Endothelial cell of umbilical vein (primary cell): ENCODE data around the gene ALK. TPM values are rescaled to one million over a fixed set of nuclear protein-coding genes. Genes with fewer than 3 reads are reported as not detected.

Experiments used
- BruUV-seq: library from RNA; stranded (reverse); fragments of 400-500 nt; replicated peaks from 2 replicates; lab custom pipeline; 2021; lab: Mats Ljungman, UMichigan
- CTCF ChIA-PET: fragments of 300-600, 350-600 bp; sonication (Branson Sonifier 250); formaldehyde crosslinking; loops from one replicate; lab custom pipeline; 2021; ENCODE audit warnings: antibody characterized with exemption, inconsistent platforms; lab: Charles Lee
- POLR2A ChIA-PET: fragments of 300-600, 350-600 bp; sonication (Branson Sonifier 250); formaldehyde crosslinking; loops from one replicate; lab custom pipeline; 2021; ENCODE audit warnings: antibody characterized with exemption, inconsistent platforms; lab: Charles Lee
- DNase-seq: peaks from one replicate; pipeline ENCODE4 v3.0.0-alpha.2; 2011; ENCODE audit warnings: low read depth, low spot score
- FAIRE-seq: peaks from 2 replicates; lab custom pipeline; 2011; peaks lifted over from hg19 to GRCh38; lab: Jason Lieb, UNC
- H2AFZ ChIP-seq: 2 replicates; pipeline ENCODE4 v1.6.0; 2012; ENCODE audit warnings: low read depth, low read length, control low read depth, inconsistent platforms
- H3K27ac ChIP-seq: 2 replicates; pipeline ENCODE4 v1.5.1; 2011; ENCODE audit warnings: low read depth, mild to moderate bottlenecking, control low read depth, low read length, moderate library complexity; ENCODE audit not compliant: insufficient read depth
- H3K27me3 ChIP-seq, 2 experiments: 2 replicates each; pipeline versions ENCODE4 v1.6.0 to v1.6.1; 2011; ENCODE audit warnings: low read length in 2 of 2, mixed read lengths in 1 of 2; ENCODE audit not compliant: control insufficient read depth in 2 of 2, insufficient read depth in 2 of 2
- H3K36me3 ChIP-seq, 2 experiments: 2 replicates in 1 of 2; 3 replicates in 1 of 2; pipeline ENCODE4 v1.5.1; 2011; ENCODE audit warnings: low read length in 2 of 2, mild to moderate bottlenecking in 1 of 2, moderate library complexity in 1 of 2; ENCODE audit not compliant: control insufficient read depth in 2 of 2, insufficient read depth in 2 of 2; ENCODE audit errors: extremely low read depth in 1 of 2
- H3K4me1 ChIP-seq: 3 replicates; pipeline ENCODE4 v1.5.1; 2011; ENCODE audit warnings: mild to moderate bottlenecking, low read length; ENCODE audit not compliant: control insufficient read depth, insufficient read depth; ENCODE audit errors: extremely low read depth
- H3K4me2 ChIP-seq: 2 replicates; pipeline ENCODE4 v1.6.1; 2011; ENCODE audit warnings: low read length, control low read depth, mixed read lengths; ENCODE audit not compliant: insufficient read depth
- H3K4me3 ChIP-seq, 3 experiments: fragments of 200-600 bp in 1 of 3; sonication (generic), shearing (Covaris generic) in 1 of 3; replicated peaks in 1 of 3; 2 replicates each; pipeline ENCODE4 v1.5.1; 2011 to 2016; ENCODE audit warnings: control low read depth in 3 of 3, low read length in 3 of 3, mild to moderate bottlenecking in 2 of 3, inconsistent platforms in 1 of 3, low read depth in 1 of 3, moderate library complexity in 1 of 3; ENCODE audit not compliant: insufficient read depth in 1 of 3
- H3K79me2 ChIP-seq: 2 replicates; pipeline ENCODE4 v1.6.0; 2012; ENCODE audit warnings: low read length, inconsistent platforms; ENCODE audit not compliant: control insufficient read depth, insufficient read depth
- H3K9ac ChIP-seq: replicated peaks from 2 replicates; pipeline ENCODE3; 2011; ENCODE audit warnings: low read length, control low read depth; ENCODE audit not compliant: insufficient read depth; ENCODE audit errors: extremely low read depth
- H3K9me1 ChIP-seq: replicated peaks from 3 replicates; pipeline ENCODE4 v1.6.0; 2011; ENCODE audit warnings: mild to moderate bottlenecking, low read length; ENCODE audit not compliant: control insufficient read depth, insufficient read depth; ENCODE audit errors: extremely low read depth
- H3K9me3 ChIP-seq: replicated peaks from 2 replicates; pipeline ENCODE4 v1.5.1; 2012; ENCODE audit warnings: low read length, inconsistent platforms; ENCODE audit not compliant: control insufficient read depth, insufficient read depth
- H4K20me1 ChIP-seq: replicated peaks from 2 replicates; pipeline ENCODE3; 2011; ENCODE audit warnings: mild to moderate bottlenecking, low read length; ENCODE audit not compliant: control insufficient read depth, insufficient read depth; ENCODE audit errors: extremely low read depth
- EZH2 ChIP-seq: IDR thresholded peaks from 2 replicates; pipeline ENCODE4 v1.6.1; 2012; ENCODE audit warnings: borderline replicate concordance, low read depth, mild to moderate bottlenecking, moderate library complexity, low read length, inconsistent platforms; ENCODE audit not compliant: severe bottlenecking
- FOS ChIP-seq: IDR thresholded peaks from 2 replicates; pipeline ENCODE4 v1.6.1; 2011; ENCODE audit warnings: mild to moderate bottlenecking, low read length, moderate library complexity, borderline replicate concordance; ENCODE audit not compliant: insufficient read depth
- GATA2 ChIP-seq: IDR thresholded peaks from 2 replicates; pipeline ENCODE4 v1.7.0; 2011; ENCODE audit warnings: low read depth, mild to moderate bottlenecking, moderate library complexity, mixed read lengths, low read length; ENCODE audit not compliant: insufficient read length, insufficient read depth
- JUN ChIP-seq: IDR thresholded peaks from 2 replicates; pipeline ENCODE4 v1.6.1; 2011; ENCODE audit warnings: borderline replicate concordance, low read depth; ENCODE audit not compliant: insufficient read length, insufficient read depth
- MYC ChIP-seq: IDR thresholded peaks from one replicate; pipeline ENCODE4 v1.6.1; 2011; ENCODE audit warnings: mild to moderate bottlenecking, low read depth, low read length
- POLR2A ChIP-seq: IDR thresholded peaks from 2 replicates; pipeline ENCODE4 v1.6.1; 2012; ENCODE audit warnings: low read depth, mild to moderate bottlenecking, control low read depth, low read length
- POLR2AphosphoS5 ChIP-seq: IDR thresholded peaks from 2 replicates; pipeline ENCODE4 v1.6.1; 2012; ENCODE audit warnings: low read depth, mild to moderate bottlenecking, control low read depth, low read length, moderate library complexity; ENCODE audit not compliant: insufficient read depth
- dilution Hi-C: fragments of 300-500 bp; cut with MboI; formaldehyde crosslinking; loops from one replicate; pipeline ENCODE4 v1.15.0; 2019; ENCODE audit warnings: low sequenced_read_pairs; ENCODE audit not compliant: extremely low pct_ligation_motif_present
- intact Hi-C: fragments of 100-400 bp; cut with micrococcal nuclease; formaldehyde crosslinking; loops from one replicate; pipeline ENCODE4 v1.10.0; 2022
- polyA plus RNA-seq, 4 experiments: library from polyadenylated mRNA; depleted of rRNA in 3 of 4; stranded (reverse) in 3 of 4; unstranded in 1 of 4; fragments of >200 nt; gene quantifications; 2 replicates each; pipeline versions ENCODE4 v1.2.1 to v1.2.3, GENCODE V29; 2011 to 2012; ENCODE audit warnings: missing spikeins in 1 of 4
- total RNA-seq: library from RNA; stranded (reverse); gene quantifications from 2 replicates; pipeline ENCODE4 v1.2.3, GENCODE V29; 2021
- TF ChIP-seq, protein P1 (sequence below): IDR thresholded peaks from 2 replicates; pipeline ENCODE4 v1.6.1; 2011; ENCODE audit not compliant: insufficient read depth, insufficient read length
- TF ChIP-seq, protein P2 (sequence below), 2 donors: IDR thresholded peaks; 1 replicate in 1 of 2; 2 replicates in 1 of 2; pipeline ENCODE4 v1.5.1; 2011; ENCODE audit warnings: low read length in 2 of 2, mild to moderate bottlenecking in 2 of 2, moderate library complexity in 2 of 2, control low read depth in 1 of 2, inconsistent platforms in 1 of 2, low read depth in 1 of 2; ENCODE audit not compliant: insufficient read depth in 1 of 2; ENCODE audit errors: extremely low read depth in 1 of 2

ALK gene
- total and polyA plus RNA-seq, 2 donors (not counting 3 experiments of a cell fraction or from before 2014, with no cell fraction given) = not detected

DNA sequence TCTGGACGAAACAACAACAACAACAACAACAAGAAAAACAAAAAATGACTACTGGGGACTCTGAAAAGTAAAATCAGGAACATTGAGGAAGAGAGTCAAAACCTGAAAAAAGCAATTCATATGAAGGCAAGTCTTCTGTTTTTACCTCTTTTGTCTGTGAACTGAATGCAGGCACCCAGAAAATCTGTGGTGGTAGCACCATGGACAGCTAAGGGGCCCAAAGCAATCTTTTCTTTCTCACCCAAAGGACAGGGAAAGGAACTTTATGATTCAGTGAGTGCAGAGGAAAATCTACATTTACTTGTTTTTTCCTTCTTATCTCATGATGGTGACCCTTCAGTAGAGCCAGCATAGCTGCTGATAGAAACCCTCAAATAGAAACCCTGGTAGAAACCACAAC is 10.4 kb downstream of the ALK start:
- Histone ChIP-seq H3K4me2 (no peak overlapping the region), H3K27me3 (no peaks in the 10 kb centered on the region), H3K36me3 (no peaks in the 10 kb centered on the region), H3K4me3 (no peak overlapping the region), H2AFZ (no peak overlapping the region), H3K9me3 (peaks cover 1% of the 10 kb centered on the region), H3K4me1 (no peaks in the 10 kb centered on the region), H3K9me1 (no peaks in the 10 kb centered on the region), H4K20me1 (no peaks in the 10 kb centered on the region), H3K9ac (no peak overlapping the region), H3K27ac (no peak overlapping the region), H3K79me2 (no peaks in the 10 kb centered on the region)
- no TSS peak for BruUV-seq
- intact Hi-C loops = no loop called here
- dilution Hi-C loops = no loop called here
- DNase-seq = no peak
- POLR2A ChIA-PET = no interaction called here
- CTCF ChIA-PET = no interaction called here
- no peak for TF ChIP-seq FOS
- TF ChIP-seq MYC = no peak
- no peak for TF ChIP-seq JUN
- TF ChIP-seq, protein P1, sequence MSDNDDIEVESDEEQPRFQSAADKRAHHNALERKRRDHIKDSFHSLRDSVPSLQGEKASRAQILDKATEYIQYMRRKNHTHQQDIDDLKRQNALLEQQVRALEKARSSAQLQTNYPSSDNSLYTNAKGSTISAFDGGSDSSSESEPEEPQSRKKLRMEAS = no peak
- TF ChIP-seq, protein P2, sequence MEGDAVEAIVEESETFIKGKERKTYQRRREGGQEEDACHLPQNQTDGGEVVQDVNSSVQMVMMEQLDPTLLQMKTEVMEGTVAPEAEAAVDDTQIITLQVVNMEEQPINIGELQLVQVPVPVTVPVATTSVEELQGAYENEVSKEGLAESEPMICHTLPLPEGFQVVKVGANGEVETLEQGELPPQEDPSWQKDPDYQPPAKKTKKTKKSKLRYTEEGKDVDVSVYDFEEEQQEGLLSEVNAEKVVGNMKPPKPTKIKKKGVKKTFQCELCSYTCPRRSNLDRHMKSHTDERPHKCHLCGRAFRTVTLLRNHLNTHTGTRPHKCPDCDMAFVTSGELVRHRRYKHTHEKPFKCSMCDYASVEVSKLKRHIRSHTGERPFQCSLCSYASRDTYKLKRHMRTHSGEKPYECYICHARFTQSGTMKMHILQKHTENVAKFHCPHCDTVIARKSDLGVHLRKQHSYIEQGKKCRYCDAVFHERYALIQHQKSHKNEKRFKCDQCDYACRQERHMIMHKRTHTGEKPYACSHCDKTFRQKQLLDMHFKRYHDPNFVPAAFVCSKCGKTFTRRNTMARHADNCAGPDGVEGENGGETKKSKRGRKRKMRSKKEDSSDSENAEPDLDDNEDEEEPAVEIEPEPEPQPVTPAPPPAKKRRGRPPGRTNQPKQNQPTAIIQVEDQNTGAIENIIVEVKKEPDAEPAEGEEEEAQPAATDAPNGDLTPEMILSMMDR (IDR thresholded peaks at IDR 0.05; ENCODE audit: extremely low read depth in 1 of 2, insufficient read depth in 1 of 2, low read depth in 1 of 2, low read length in 2 of 2) = no peak
- no peak for TF ChIP-seq GATA2
- TF ChIP-seq POLR2AphosphoS5 = no peak
- no peak for TF ChIP-seq EZH2
- TF ChIP-seq POLR2A = no peak
- no peak for FAIRE-seq
